Muscle layer of duodenum (tissue), 2 donors: Measurements from ENCODE around the gene PINLYP.
"Not testable (repeated sequence)": the region's sequence is repeated elsewhere in the genome, so short reads cannot be mapped to it uniquely, and the experiment has no call there.

Experiments used
- H3K27ac ChIP-seq: one replicate; pipeline ENCODE4 v1.7.0; 2013; ENCODE audit warnings: mild to moderate bottlenecking, low read length
- H3K27me3 ChIP-seq: one replicate; pipeline ENCODE4 v1.7.0; 2013; ENCODE audit warnings: low read depth, mild to moderate bottlenecking, control low read depth, low read length
- H3K36me3 ChIP-seq, 2 donors: one replicate each; pipeline ENCODE4 v1.7.0; 2013; ENCODE audit warnings: low read length in 2 of 2, control low read depth in 1 of 2, mild to moderate bottlenecking in 1 of 2; ENCODE audit not compliant: insufficient read depth in 2 of 2, control insufficient read depth in 1 of 2
- H3K4me1 ChIP-seq, 2 donors: one replicate each; pipeline ENCODE4 v1.7.0; 2013; ENCODE audit warnings: low read length in 2 of 2, mild to moderate bottlenecking in 2 of 2, control low read depth in 1 of 2, moderate library complexity in 1 of 2; ENCODE audit not compliant: insufficient read depth in 2 of 2, control insufficient read depth in 1 of 2
- H3K4me3 ChIP-seq, 2 donors: one replicate each; pipeline ENCODE4 v1.7.0; 2013; ENCODE audit warnings: low read length in 2 of 2, low read depth in 1 of 2, mild to moderate bottlenecking in 1 of 2
- H3K9me3 ChIP-seq, 2 donors: one replicate each; pipeline ENCODE4 v1.7.0; 2013; ENCODE audit warnings: low read length in 2 of 2, control low read depth in 1 of 2, mild to moderate bottlenecking in 1 of 2; ENCODE audit not compliant: control insufficient read depth in 1 of 2
- donor health status: healthy.

The PINLYP gene

DNA sequence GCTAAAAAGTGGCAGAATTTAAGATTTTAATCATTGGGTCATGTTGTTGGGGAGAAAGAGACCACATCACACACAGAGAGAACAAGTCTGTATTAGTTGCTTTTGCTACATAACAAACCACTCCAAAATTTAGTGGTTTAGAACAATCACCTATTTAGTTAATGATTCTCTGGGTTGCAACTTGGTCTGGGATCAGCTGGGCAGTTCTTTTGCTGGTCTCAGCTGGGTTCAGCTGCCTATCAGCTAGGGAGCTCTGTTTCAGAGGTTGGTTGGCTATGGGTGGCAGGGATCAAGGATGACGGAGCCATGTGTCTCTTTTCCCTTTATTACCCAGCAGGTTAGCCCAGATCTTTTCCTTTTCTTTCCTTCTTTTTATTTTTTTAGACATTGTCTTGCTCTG is 8.9 kb downstream of the PINLYP start:
- Histone ChIP-seq H3K36me3 (peaks cover 0 to 26% of the 10 kb centered on the region in 2 donors), H3K9me3 (no peaks in the 10 kb centered on the region), H3K4me1 (peaks cover 5 to 12% of the 10 kb centered on the region in 2 donors), H3K4me3 (no peak overlapping the region), H3K27ac (peak overlapping the region; percentile 39), H3K27me3 (no peaks in the 10 kb centered on the region)

GRCh38 chr19:43586346-43586745 is 10.7 kb downstream of the PINLYP start:
- no peaks in the 10 kb centered on the region for H3K9me3 ChIP-seq
- H3K27ac ChIP-seq: no peak overlapping the region
- no peak overlapping the region for H3K4me3 ChIP-seq
- no peaks in the 10 kb centered on the region for H3K27me3 ChIP-seq
- peaks cover 0 to 39% of the 10 kb centered on the region in 2 donors for H3K36me3 ChIP-seq
- peaks cover under 1 to 7% of the 10 kb centered on the region in 2 donors for H3K4me1 ChIP-seq

DNA sequence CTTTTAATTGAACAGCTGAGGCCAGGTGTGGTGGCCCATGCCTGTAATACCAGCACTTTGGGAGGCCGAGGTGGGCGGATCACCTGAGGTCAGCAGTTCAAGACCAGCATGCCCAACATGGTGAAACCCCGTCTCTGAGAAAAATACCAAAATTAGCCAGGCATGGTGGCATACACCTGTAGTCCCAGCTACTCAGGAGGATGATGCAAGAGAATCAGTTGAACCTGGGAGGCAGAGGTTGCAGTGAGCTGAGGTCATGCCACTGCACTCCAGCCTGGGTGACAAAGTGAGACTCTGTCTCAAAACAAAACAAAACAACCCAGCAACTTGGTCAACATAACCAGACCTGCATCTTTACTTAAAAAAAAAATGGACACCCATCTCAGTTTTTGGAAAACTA is 11.4 kb downstream of the PINLYP start:
- H3K36me3 ChIP-seq: peaks cover 0 to 46% of the 10 kb centered on the region in 2 donors

GRCh38 chr19:43589277-43589676 is 13.7 kb downstream of the PINLYP start:
- Histone ChIP-seq H3K36me3 (peaks cover 4 to 61% of the 10 kb centered on the region in 2 donors), H3K27me3 (no peaks in the 10 kb centered on the region), H3K4me1 (peaks cover 0 to 12% of the 10 kb centered on the region in 2 donors), H3K9me3 (no peaks in the 10 kb centered on the region), H3K4me3 (no peak overlapping the region), H3K27ac (no peak overlapping the region)

More for the DNA sequence above, 11.4 kb downstream of the PINLYP start:
- H3K4me1 ChIP-seq, H3K9me3 ChIP-seq, H3K27ac ChIP-seq, H3K4me3 ChIP-seq, H3K27me3 ChIP-seq: not testable (repeated sequence)

GRCh38 chr19:43589678-43590077 is 14.1 kb downstream of the PINLYP start:
- Histone ChIP-seq H3K9me3 (no peaks in the 10 kb centered on the region), H3K4me3 (no peak overlapping the region), H3K27ac (no peak overlapping the region), H3K4me1 (peaks cover 0 to 16% of the 10 kb centered on the region in 2 donors), H3K27me3 (no peaks in the 10 kb centered on the region), H3K36me3 (peaks cover 4 to 61% of the 10 kb centered on the region in 2 donors)

- Histone ChIP-seq H3K27ac (no peak overlapping the region), H3K9me3 (no peaks in the 10 kb centered on the region), H3K4me1 (peaks cover 2 to 24% of the 10 kb centered on the region in 2 donors), H3K4me3 (no peak overlapping the region), H3K36me3 (peaks cover 4 to 42% of the 10 kb centered on the region in 2 donors), H3K27me3 (no peaks in the 10 kb centered on the region)
These were observed 16.5 kb downstream of the PINLYP start for GRCh38 chr19:43591904-43592772.

DNA sequence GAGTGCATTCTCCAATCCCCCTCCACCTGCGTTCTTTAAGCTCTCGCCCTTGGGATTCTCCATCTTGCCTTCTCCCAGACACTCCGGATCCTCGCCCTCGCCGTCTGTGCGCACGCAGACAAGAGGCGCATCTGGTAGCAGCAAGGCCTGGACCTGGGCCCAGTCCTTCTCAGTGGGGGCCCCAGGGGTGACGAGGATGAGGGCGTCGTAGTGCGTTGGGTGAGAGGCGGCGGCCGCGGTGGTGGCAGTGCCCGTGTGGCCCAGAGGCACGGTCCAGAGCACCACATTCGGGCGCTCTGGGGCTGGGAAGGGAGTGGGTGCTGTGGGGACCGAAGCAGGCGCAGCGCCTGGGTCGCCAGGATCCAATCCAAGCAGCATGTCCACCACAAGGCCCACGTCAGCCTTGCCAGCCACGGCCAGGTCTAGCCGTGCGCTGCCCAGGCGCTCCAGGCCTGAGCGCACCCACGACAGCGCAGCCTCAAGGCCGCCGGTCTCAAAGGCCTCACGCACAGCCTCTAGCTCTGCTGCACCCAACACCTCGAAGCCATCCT is 17.3 kb downstream of the PINLYP start:
- Histone ChIP-seq H3K4me1 (peaks cover 7 to 31% of the 10 kb centered on the region in 2 donors), H3K4me3 (no peak overlapping the region), H3K36me3 (peaks cover 4 to 42% of the 10 kb centered on the region in 2 donors), H3K9me3 (no peaks in the 10 kb centered on the region), H3K27me3 (no peaks in the 10 kb centered on the region), H3K27ac (no peak overlapping the region)

GRCh38 chr19:43594081-43594697 is 18.6 kb downstream of the PINLYP start:
- Histone ChIP-seq H3K27me3 (no peaks in the 10 kb centered on the region), H3K9me3 (no peaks in the 10 kb centered on the region), H3K4me3 (peak overlapping the region; percentile 78 to 88), H3K36me3 (peaks cover 6 to 48% of the 10 kb centered on the region in 2 donors), H3K27ac (no peak overlapping the region), H3K4me1 (peaks cover 7 to 38% of the 10 kb centered on the region in 2 donors)

GRCh38 chr19:43594710-43595604 is 19.4 kb downstream of the PINLYP start:
- Histone ChIP-seq H3K4me3 (peak overlapping the region; percentile 78 to 88), H3K27ac (peak overlapping the region; percentile 98), H3K9me3 (no peaks in the 10 kb centered on the region), H3K4me1 (peaks cover 7 to 38% of the 10 kb centered on the region in 2 donors), H3K27me3 (no peaks in the 10 kb centered on the region), H3K36me3 (peaks cover 12 to 53% of the 10 kb centered on the region in 2 donors)

DNA sequence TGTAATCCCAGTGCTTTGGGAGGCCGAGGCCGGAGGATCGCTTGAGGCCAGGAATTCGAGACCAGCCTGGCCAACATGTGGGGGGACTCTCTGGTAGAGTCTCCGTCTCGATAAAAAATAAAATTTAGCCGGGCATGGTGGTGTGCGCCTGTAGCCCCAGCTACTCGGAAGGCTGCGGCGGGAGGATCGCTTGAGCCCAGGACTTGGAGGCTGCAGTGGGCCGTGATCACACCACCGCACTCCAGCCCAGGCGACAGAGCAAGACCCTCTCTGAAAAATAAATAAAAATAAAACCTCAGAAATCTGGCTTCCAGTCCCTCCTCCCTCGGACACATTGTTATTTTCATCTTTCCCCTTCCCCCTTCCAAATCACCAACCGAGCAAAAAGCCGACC is 20.0 kb downstream of the PINLYP start:
- Histone ChIP-seq H3K36me3 (peaks cover 17 to 50% of the 10 kb centered on the region in 2 donors), H3K4me1 (peaks cover 7 to 38% of the 10 kb centered on the region in 2 donors), H3K27ac (peak overlapping the region; percentile 98), H3K4me3 (peak overlapping the region; percentile 78 to 88), H3K27me3 (no peaks in the 10 kb centered on the region), H3K9me3 (no peaks in the 10 kb centered on the region)
